ENCODE measurements around the gene EFR3B. TPM values are rescaled to one million over a fixed set of nuclear protein-coding genes. Genes with fewer than 3 reads are reported as not detected.
"Not testable (repeated sequence)": the region's sequence is repeated elsewhere in the genome, so short reads cannot be mapped to it uniquely, and the experiment has no call there.

Gene EFR3B, protein sequence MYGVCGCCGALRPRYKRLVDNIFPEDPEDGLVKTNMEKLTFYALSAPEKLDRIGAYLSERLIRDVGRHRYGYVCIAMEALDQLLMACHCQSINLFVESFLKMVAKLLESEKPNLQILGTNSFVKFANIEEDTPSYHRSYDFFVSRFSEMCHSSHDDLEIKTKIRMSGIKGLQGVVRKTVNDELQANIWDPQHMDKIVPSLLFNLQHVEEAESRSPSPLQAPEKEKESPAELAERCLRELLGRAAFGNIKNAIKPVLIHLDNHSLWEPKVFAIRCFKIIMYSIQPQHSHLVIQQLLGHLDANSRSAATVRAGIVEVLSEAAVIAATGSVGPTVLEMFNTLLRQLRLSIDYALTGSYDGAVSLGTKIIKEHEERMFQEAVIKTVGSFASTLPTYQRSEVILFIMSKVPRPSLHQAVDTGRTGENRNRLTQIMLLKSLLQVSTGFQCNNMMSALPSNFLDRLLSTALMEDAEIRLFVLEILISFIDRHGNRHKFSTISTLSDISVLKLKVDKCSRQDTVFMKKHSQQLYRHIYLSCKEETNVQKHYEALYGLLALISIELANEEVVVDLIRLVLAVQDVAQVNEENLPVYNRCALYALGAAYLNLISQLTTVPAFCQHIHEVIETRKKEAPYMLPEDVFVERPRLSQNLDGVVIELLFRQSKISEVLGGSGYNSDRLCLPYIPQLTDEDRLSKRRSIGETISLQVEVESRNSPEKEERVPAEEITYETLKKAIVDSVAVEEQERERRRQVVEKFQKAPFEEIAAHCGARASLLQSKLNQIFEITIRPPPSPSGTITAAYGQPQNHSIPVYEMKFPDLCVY
- total RNA-seq (ENCODE audit: unreplicated experiment), result 22.9 TPM
- long read RNA-seq, partial matches to known transcripts, result 0 of 8 reads
- long read RNA-seq, other reads (novel, unspliced or antisense), result 8 of 8 reads

- Mint-ChIP-seq H3K36me3 (ENCODE audit: unreplicated experiment) (no peaks in the 10 kb centered on the region), H3K4me3 (ENCODE audit: unreplicated experiment) (peak within 1 kb of the TSS; percentile 94), H3K27ac (ENCODE audit: unreplicated experiment) (peak within 1 kb of the TSS; percentile 59), H3K4me1 (ENCODE audit: low read depth, unreplicated experiment) (peaks cover 10% of the 10 kb centered on the region), H3K27me3 (ENCODE audit: unreplicated experiment) (peaks cover 20% of the 10 kb centered on the region), H3K9me3 (ENCODE audit: unreplicated experiment) (peaks cover 8% of the 10 kb centered on the region)
- TF ChIP-seq CTCF (IDR thresholded peaks at IDR 0.05; ENCODE audit: partially characterized antibody, unreplicated experiment), result no peak
- peak; percentile 95 for DNase-seq
Measured at GRCh38 chr2:25041928-25042320, at the start of gene EFR3B. Gene EFR3B, plus strand, starts transcription at chr2:25042076. Its CDS starts 237 bp downstream, at chr2:25042313.

GRCh38 chr2:24993406-24994145, 48.3 kb upstream of the EFR3B start:
- no peak for DNase-seq
- no peaks in the 10 kb centered on the region for H3K27me3 Mint-ChIP-seq (ENCODE audit: unreplicated experiment)
- no peak overlapping the region for H3K27ac Mint-ChIP-seq (ENCODE audit: unreplicated experiment)
- no peaks in the 10 kb centered on the region for H3K4me1 Mint-ChIP-seq (ENCODE audit: low read depth, unreplicated experiment)
- H3K9me3 Mint-ChIP-seq (ENCODE audit: unreplicated experiment), result no peaks in the 10 kb centered on the region
- no peak overlapping the region for H3K4me3 Mint-ChIP-seq (ENCODE audit: unreplicated experiment)
- peaks cover 5% of the 10 kb centered on the region for H3K36me3 Mint-ChIP-seq (ENCODE audit: unreplicated experiment)
- TF ChIP-seq CTCF (IDR thresholded peaks at IDR 0.05; ENCODE audit: partially characterized antibody, unreplicated experiment), result no peak

DNA sequence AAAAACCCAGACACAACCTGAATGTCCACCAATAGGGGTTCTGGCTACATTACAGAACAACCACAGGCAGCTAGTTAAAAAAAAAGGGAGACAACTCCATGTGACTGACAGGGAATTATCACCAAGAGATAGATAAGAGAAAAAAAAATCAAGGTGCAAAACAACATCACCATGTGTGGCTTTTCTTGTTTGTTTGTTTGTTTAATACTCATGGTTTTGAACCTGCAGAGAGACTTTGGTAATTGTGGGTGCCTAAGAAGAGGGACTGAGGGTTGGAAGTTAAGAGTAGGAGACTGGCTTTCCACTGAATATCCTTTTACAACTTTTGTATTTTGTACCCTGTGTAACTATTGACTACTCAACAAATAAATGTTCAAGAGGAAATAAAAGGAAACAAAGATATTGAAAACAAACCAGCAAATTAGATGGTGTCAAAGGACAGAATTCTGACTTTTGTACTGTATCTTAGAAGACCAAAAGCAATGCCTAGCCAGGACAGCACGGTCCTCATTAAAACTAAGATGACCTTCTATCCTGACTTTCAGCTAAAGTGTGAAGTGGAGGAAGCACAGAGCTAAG, 47.6 kb upstream of the EFR3B start:
- no peak for DNase-seq
- H3K4me1 Mint-ChIP-seq (ENCODE audit: low read depth, unreplicated experiment), result no peaks in the 10 kb centered on the region
- peaks cover 5% of the 10 kb centered on the region for H3K36me3 Mint-ChIP-seq (ENCODE audit: unreplicated experiment)
- H3K9me3 Mint-ChIP-seq (ENCODE audit: unreplicated experiment), result no peaks in the 10 kb centered on the region
- no peak overlapping the region for H3K27ac Mint-ChIP-seq (ENCODE audit: unreplicated experiment)
- no peak for TF ChIP-seq CTCF (IDR thresholded peaks at IDR 0.05; ENCODE audit: partially characterized antibody, unreplicated experiment)
- no peak overlapping the region for H3K4me3 Mint-ChIP-seq (ENCODE audit: unreplicated experiment)
- H3K27me3 Mint-ChIP-seq (ENCODE audit: unreplicated experiment), result no peaks in the 10 kb centered on the region

DNA sequence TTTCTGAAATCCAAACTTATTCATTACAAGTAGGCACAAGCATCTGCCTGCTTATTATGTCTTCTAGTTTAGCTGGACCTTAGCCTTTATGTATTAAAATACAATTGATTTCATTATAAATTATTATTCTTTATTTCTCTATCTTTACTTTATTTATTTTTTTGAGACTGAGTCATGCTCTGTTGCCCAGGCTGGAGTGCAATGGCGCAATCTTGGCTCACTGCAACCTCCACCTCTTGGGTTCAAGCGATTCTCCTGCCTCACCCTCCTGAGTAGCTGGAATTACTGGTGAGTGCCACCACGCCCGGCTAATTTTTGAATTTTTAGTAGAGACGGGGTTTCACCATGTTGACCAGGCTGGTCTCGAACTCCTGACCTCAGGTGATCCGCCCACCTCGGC, 42.8 kb upstream of the EFR3B start:
- not testable (repeated sequence) for H3K9me3 Mint-ChIP-seq (ENCODE audit: unreplicated experiment); H3K4me3 Mint-ChIP-seq (ENCODE audit: unreplicated experiment); DNase-seq; H3K27ac Mint-ChIP-seq (ENCODE audit: unreplicated experiment); H3K27me3 Mint-ChIP-seq (ENCODE audit: unreplicated experiment); H3K36me3 Mint-ChIP-seq (ENCODE audit: unreplicated experiment)
- H3K4me1 Mint-ChIP-seq (ENCODE audit: low read depth, unreplicated experiment), result peaks cover 11% of the 10 kb centered on the region

DNA sequence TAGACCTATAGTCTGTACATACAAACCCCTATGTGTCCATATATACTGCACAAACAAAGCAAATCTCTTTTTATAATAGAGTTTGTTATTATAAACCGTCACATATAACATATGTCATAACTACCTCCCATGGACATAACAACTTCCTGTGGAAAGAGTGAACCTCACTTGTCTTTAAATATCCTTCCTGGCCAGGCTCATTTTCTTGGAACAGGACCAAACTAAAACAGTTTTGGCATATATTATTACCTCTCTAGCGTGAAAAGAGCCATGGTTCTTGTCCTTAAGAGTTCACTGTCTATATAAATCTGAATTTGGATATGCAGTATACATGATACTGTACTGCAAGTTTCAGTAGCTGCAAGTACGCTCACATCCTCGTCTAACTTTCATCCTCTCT, 41.8 kb upstream of the EFR3B start:
- Mint-ChIP-seq H3K4me1 (ENCODE audit: low read depth, unreplicated experiment) (peaks cover 11% of the 10 kb centered on the region), H3K4me3 (ENCODE audit: unreplicated experiment) (no peak overlapping the region), H3K27me3 (ENCODE audit: unreplicated experiment) (peaks cover 3% of the 10 kb centered on the region), H3K27ac (ENCODE audit: unreplicated experiment) (no peak overlapping the region), H3K9me3 (ENCODE audit: unreplicated experiment) (no peaks in the 10 kb centered on the region), H3K36me3 (ENCODE audit: unreplicated experiment) (no peaks in the 10 kb centered on the region)
- no peak for DNase-seq
- TF ChIP-seq CTCF (IDR thresholded peaks at IDR 0.05; ENCODE audit: partially characterized antibody, unreplicated experiment), result no peak

Data from glutamatergic neuron (in vitro differentiated cells).